Right renal cortex interstitium (tissue), 3 donors: ENCODE data around the gene PLSCR4. TPM values are rescaled to one million over a fixed set of nuclear protein-coding genes. Genes with fewer than 3 reads are reported as not detected.

Experiments
- DNase-seq, 3 donors: peaks; one replicate each; pipeline ENCODE4 v3.0.0-alpha.2; 2013; ENCODE audit warnings: low read depth in 3 of 3, low spot score in 2 of 3
- polyA plus RNA-seq, 3 donors: library from polyadenylated mRNA; unstranded; fragments of 120-200 nt; gene quantifications; one replicate each; pipeline ENCODE4 v1.2.1, GENCODE V29; 2013; ENCODE audit not compliant: insufficient read length in 3 of 3

PLSCR4 gene
- polyA plus RNA-seq, 3 donors, result 15.7 to 19.3 (median 15.9) TPM

DNA sequence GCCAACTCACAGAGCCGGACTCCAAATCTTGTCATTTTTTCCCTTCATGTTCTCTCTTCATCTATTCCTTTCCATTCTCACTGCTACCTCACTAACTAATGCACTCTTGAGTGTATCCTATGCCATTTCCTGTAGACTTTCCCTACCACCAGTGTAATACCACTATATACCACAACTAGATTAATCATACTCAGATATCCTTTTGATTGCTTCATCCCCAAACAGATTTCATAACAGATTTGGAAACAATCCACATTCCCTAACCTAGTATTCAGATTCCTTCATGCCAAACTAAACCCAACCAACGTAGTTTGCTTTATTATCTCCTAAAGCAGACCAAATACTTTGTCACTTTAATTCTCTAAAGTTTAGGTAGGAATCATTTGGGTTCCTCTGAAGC, 87.3 kb downstream of the PLSCR4 start:
- no peak for DNase-seq

DNA sequence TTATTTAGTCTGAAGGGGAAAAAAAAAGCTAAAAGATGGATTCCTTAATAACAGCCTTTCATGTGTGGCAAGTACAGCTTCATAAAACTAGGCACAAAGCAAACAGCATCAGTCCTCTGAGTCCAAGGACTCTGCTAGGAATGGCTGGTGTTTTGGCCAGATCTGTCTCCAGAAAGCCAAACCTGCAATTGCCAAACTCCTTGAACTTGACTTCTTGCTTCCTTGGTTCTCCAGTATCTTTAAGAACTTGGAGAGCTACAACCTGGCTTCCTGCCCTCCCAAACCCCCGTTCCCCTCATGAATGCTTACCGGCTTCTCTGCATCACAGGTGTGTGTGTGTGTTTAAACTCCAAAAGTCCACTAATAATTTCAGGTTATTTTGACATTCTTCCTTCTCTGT, 88.3 kb downstream of the PLSCR4 start:
- DNase-seq, result no peak

- peak in 2 of 3 donors; percentile 65 to 68 for DNase-seq
These were observed 89.3 kb downstream of the PLSCR4 start for GRCh38 chr3:146161663-146162002.

GRCh38 chr3:146160964-146161662, 89.8 kb downstream of the PLSCR4 start, which contains the start of gene PLOD2:
PLOD2 (minus strand) TSS chr3:146161184; CDS start chr3:146160989, 195 bp downstream.
- peak; percentile 55 to 65 (median 58) for DNase-seq

DNA sequence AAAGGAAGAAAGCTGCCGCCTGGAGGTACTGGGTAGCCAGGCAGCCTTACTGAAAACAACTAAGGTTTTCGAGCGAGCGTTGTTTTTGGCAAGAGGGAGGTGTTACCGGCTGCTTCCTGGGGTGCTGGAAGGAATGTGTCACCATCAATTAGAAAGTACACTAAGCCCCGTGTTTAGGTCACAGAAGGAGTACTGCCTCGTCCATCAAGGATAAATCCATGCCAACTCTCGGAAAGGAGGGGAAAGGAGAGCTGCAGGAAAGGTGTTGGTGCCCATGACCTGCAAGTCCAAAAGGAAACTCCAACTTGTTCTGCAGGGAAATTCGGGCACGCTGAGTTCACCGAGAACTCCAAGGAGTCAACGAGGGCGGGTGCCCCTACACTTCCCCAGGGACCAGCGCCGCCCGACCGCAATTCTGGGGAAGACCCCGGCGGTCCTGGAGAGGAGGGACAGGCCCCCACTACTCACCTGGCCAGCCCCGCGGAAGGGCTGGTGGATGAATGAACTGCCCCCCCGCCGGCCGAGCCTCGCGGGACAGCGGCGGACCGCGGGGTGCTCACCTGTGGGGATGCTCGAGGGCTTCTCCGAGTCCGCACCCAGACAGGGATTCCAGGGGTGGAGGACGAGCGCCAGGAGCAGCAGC, 90.5 kb downstream of the PLSCR4 start:
- DNase-seq, result peak; percentile 60 to 73 (median 69)

DNA sequence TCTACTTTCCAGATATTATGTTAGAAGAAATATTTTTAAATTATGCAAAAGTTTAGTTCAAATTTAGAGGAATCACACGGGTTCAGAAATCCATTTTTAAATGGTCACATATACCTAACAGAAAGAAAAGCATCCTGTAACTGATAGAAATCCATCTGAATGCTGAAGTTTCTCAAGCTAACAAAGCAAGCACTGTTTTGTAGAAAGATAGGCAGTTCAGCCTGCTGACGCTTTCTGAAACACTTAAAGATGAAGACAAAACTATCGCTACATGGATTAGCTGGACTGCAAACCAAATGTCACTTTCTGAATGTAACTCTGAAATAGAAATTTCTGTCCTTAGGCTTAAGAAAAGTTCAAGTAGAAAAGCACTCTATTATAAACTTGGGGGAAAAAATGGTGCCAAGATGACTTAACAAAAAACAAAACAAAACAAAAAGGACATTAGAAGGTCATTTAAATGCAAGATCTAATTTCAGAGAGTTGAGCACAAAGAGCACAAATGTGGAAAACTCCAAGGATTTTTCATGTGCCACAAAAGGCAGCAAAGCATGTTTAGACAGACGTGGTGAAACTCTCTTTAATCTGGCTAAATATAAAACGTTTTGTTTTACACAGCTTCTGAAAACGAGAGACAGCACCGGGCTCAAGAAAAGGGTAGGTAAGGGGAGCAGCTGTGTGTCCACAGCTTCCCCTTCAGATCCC, 91.1 kb downstream of the PLSCR4 start:
- DNase-seq, result no peak

DNA sequence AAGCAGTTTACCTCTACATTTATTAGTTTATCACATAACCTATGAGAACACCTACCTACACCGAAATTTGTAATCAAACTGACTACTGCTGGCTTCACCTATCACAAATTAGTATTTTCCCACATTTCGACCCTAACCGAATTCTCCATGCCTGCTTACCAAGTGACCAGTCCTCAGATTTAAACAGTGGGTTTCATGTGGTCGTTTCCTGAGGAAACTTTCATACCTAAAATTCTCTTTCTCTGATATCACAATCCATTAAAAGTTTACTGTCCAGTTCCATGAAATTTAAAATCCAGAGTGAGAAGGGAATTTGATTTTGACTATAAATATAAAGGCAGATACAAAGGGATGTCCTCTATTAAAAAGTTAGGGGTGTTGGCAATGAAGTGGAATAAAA, 91.9 kb downstream of the PLSCR4 start:
- DNase-seq, result no peak

DNA sequence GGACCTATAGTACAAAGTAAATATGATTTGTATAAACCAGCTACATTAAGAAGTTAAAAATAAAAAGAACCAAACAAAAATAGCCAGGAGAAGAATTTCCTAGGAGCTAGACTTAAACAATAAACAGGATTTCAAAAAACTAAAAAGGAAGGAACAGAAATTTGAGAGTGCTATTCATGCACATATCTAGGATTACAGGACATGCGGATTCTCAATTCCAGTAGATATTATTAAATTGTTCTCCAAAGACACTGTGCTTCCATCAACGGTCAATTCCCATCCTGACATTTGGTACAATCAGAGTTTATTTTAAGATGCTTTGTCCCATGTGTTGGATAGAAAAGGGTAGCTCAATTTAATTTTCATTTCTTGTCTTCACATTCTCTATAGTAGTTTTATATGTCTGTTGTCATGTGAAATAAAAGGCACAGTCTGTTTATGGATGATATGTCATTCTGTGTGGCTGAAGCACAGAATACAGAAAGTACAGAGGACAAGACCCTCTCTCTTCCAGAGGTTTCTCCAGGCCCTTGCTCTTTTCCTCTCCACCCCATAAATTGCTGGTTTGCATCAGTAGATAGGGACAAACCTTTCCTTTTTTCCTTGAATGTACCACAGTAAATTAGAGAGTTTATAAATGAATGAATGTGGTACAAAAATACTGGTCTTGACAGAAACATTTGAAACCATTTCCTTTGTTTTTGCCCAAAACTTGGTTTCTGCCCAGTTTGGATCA, 93.4 kb downstream of the PLSCR4 start:
- no peak for DNase-seq

DNA sequence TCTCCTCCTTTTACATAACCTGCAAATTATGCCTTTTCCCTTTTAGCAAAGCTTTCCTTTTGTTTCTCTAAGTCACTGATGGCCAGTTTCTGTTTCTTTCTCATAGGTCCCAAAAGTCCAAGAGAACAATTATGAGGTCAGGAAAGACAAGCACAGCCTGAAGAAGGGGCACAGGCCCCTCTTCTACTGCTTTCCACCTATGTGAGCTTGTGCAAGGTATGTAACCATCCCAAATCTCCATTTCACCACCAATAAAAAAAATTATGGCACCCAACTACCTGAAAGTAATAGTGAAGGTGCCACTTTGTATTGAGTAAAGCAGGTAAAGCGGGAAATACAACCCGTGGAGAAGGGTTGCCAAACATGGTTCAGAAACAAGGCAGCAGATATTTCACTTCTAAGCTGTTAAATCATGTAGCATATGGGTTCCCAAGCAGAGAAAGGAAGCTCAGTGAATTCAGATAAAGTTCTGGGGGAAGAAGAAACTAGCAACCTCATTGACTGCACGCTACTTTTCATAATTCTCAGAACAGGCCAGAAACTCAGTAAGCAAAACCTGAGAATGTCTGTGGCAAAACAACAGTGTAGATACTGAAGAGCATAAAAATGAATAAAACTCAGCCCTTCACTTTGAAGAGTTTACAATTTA, 94.1 kb downstream of the PLSCR4 start:
- no peak for DNase-seq

DNA sequence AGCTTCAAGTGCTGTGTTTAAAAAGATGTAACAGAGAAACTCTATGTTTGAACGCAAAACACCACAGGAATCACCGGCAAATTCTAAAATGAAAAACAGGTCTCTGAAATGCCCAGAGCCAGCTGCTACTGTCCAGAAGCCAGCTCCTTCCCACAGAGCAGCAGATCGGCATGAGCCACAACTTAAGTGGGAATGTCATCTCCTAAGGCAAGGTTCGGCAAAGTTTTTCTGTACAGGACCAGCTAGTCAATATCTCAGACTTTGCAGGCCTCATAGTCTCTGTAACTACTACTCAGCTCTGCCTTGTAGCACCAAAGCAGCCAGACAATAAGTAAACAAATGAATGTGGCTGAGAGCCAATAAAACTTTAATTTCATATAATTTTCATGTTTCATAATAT, 94.8 kb downstream of the PLSCR4 start:
- no peak for DNase-seq

- no peak for DNase-seq
These were observed 95.9 kb downstream of the PLSCR4 start for GRCh38 chr3:146154995-146155394.

DNA sequence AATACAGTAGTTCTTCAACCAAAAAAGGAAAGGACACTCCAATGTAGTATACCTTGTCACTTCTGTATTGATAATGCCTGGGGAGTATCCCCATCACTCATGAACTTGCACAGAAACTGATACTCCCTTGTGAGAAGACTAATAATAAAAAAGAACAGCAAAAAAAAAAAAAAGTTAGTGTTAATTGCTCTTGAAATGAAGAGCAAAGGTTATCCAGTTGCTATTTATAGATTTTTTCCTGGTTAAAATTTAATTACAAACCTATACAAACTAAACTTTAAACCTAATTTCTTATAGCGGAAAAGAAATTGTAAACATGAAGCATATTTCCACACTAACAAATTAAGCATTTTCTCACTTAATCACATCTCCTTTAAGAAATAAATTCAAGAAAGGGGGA, 96.6 kb downstream of the PLSCR4 start:
- DNase-seq, result no peak

DNA sequence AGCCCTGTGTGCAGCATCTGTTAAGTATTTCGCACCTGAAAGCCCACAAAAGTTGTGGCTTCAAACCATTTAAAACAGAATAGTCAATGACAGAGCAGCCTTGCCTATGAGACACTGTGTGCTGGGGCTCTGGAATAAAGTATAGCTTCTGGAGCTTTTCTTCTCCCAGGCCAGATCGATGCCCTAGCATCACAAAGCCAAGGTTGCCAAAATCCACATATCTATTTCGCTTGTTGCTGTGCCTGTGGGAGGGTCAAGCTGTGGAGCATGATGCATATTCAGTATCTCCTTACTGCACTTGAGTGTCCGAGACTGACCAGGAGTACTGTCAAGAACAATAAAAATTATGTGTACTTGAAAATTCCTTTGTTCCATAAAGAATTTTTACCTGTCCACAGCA, 97.5 kb downstream of the PLSCR4 start:
- no peak for DNase-seq

DNA sequence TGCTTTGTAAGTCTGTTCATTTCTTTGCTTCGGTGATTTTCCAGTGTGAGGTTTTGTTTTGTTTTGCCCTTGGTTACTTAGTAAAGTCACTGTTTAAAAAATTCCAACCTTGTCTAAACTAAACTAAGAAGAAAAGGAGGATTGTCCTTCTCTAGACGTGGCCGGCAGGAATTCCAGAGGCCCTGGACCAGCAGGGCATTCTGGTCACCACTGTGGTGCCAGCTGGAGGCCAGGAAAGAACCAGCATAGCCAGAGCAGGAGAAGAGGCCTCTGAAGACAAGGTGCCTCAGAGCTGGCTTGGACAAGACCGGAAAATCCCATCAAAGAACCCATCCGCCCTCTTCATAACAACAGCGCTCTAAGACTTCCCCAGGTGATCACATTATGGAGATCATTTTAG, 98.1 kb downstream of the PLSCR4 start:
- no peak for DNase-seq

GRCh38 chr3:146148468-146148931, 102.4 kb downstream of the PLSCR4 start:
- no peak for DNase-seq

GRCh38 chr3:146145642-146146041, 105.3 kb downstream of the PLSCR4 start:
- DNase-seq, result no peak

- DNase-seq, result no peak
These were observed 108.1 kb downstream of the PLSCR4 start for GRCh38 chr3:146142757-146143156.
